Measurements from ENCODE around the gene CDKN2AIPNL. TPM values are rescaled to one million over a fixed set of nuclear protein-coding genes. Genes with fewer than 3 reads are reported as not detected.
"Not testable (repeated sequence)": the region's sequence is repeated elsewhere in the genome, so short reads cannot be mapped to it uniquely, and the experiment has no call there.

Gene CDKN2AIPNL
- total RNA-seq, 2 donors from 2014 or later, result 51.8 to 62.0 TPM

DNA sequence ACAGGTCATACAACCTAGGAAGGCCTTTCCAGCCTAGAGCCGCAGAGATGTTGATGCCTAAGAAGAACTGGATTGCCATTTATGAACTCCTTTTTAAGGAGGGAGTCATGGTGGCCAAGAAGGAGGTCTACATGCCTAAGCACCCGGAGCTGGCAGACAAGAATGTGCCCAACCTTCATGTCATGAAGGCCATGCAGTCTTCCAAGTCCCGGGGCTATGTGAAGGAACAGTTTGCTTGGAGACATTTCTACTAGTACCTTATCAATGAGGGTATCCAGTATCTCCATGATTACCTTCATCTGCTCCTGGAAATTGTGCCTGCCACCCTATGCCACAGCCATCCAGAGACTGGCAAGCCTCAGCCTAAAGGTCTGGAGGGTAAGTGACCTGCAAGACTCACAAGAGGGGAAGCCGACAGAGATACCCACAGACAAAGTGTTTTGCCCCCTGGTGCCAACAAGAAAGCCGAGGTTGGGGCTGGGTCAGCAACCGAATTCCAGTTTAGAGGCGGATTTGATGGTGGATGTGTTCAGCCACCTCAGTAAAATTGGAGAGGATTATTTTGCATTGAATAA, 11.2 kb upstream of the CDKN2AIPNL start:
- H3K4me1 ChIP-seq (ENCODE audit: control insufficient read depth, insufficient read depth, low read length), result no peaks in the 10 kb centered on the region
- H3K4me3 ChIP-seq (ENCODE audit: low read length), result no peak overlapping the region
- WGBS, 2 experiments (ENCODE audit: insufficient coverage in 1 of 2, insufficient read length in 1 of 2), result 85 to 96% methylated on average over 2 to 7 of the region's 7 CpGs
- TF ChIP-seq, protein P1, sequence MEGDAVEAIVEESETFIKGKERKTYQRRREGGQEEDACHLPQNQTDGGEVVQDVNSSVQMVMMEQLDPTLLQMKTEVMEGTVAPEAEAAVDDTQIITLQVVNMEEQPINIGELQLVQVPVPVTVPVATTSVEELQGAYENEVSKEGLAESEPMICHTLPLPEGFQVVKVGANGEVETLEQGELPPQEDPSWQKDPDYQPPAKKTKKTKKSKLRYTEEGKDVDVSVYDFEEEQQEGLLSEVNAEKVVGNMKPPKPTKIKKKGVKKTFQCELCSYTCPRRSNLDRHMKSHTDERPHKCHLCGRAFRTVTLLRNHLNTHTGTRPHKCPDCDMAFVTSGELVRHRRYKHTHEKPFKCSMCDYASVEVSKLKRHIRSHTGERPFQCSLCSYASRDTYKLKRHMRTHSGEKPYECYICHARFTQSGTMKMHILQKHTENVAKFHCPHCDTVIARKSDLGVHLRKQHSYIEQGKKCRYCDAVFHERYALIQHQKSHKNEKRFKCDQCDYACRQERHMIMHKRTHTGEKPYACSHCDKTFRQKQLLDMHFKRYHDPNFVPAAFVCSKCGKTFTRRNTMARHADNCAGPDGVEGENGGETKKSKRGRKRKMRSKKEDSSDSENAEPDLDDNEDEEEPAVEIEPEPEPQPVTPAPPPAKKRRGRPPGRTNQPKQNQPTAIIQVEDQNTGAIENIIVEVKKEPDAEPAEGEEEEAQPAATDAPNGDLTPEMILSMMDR (conservative IDR thresholded peaks at IDR 0.05), result no peak
- H3K36me3 ChIP-seq (ENCODE audit: control insufficient read depth, insufficient read depth, low read length), result no peaks in the 10 kb centered on the region
- Mint-ChIP-seq H3K36me3 (ENCODE audit: low read depth) (no peaks in the 10 kb centered on the region), H3K27ac (no peak overlapping the region), H3K4me1 (peaks cover 3% of the 10 kb centered on the region), H3K9me3 (peaks cover 6% of the 10 kb centered on the region), H3K27me3 (ENCODE audit: insufficient read depth) (no peaks in the 10 kb centered on the region), H3K4me3 (no peak overlapping the region)
- DNase-seq, result no peak
- H3K9ac ChIP-seq (ENCODE audit: extremely low read depth, low read length, poor library complexity, severe bottlenecking), result no peak overlapping the region
- no peaks in the 10 kb centered on the region for H3K27me3 ChIP-seq (ENCODE audit: control insufficient read depth, insufficient read depth, low read length, poor library complexity, severe bottlenecking)
- no peak overlapping the region for H3K27ac ChIP-seq (ENCODE audit: low read depth, low read length)
- H3K9me3 ChIP-seq (ENCODE audit: control insufficient read depth, low read length), result peaks cover 9% of the 10 kb centered on the region

DNA sequence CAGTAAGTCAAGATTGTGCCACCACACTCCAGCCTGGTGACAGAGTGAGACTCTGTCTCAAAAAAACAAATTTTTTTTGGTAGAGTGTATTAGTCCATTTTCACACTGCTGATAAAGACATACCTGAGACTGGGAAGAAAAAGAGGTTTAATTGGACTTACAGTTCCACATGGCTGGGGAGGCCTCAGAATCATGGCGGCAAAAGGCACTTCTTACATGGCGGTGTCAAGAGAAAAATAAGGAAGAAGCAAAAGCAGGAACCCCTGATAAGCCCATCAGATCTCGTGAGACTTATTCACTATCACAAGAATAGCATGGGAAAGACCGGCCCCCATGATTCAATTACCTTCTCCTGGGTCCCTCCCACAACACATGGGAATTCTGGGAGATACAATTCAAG, 9.4 kb upstream of the CDKN2AIPNL start:
- DNase-seq; H3K27me3 ChIP-seq (ENCODE audit: control insufficient read depth, insufficient read depth, low read length, poor library complexity, severe bottlenecking); H3K27me3 Mint-ChIP-seq (ENCODE audit: insufficient read depth); H3K4me1 ChIP-seq (ENCODE audit: control insufficient read depth, insufficient read depth, low read length); H3K9ac ChIP-seq (ENCODE audit: extremely low read depth, low read length, poor library complexity, severe bottlenecking); H3K27ac Mint-ChIP-seq; H3K9me3 Mint-ChIP-seq; H3K4me1 Mint-ChIP-seq; H3K36me3 ChIP-seq (ENCODE audit: control insufficient read depth, insufficient read depth, low read length); H3K27ac ChIP-seq (ENCODE audit: low read depth, low read length); H3K4me3 ChIP-seq (ENCODE audit: low read length); H3K9me3 ChIP-seq (ENCODE audit: control insufficient read depth, low read length); H3K36me3 Mint-ChIP-seq (ENCODE audit: low read depth); H3K4me3 Mint-ChIP-seq: not testable (repeated sequence)
- WGBS, 2 experiments (ENCODE audit: insufficient coverage in 1 of 2, insufficient read length in 1 of 2), result 87 to 100% methylated on average over 2 to 3 of the region's 4 CpGs

DNA sequence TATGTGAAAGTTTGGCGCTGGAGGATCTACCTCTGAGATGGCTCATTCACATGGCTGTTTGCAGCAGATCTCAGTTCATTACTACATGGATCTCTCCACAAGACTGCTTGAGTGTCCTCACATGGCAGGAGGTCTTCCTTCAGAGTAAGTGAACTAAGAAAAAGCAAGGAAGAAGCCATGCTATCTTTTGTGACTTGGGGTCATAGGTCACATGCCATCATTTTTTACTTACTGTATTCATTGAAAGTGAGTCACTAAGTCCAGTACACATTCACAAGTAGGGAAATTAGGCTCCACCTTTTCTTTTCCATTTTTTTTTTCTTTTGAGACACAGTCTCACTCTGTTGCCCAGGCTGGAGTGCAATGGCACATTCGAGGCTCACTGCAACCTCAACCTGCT, 8.7 kb upstream of the CDKN2AIPNL start:
- Histone ChIP-seq H3K9me3 (ENCODE audit: control insufficient read depth, low read length) (peaks cover 9% of the 10 kb centered on the region), H3K9ac (ENCODE audit: extremely low read depth, low read length, poor library complexity, severe bottlenecking) (no peak overlapping the region), H3K36me3 (ENCODE audit: control insufficient read depth, insufficient read depth, low read length) (no peaks in the 10 kb centered on the region), H3K4me1 (ENCODE audit: control insufficient read depth, insufficient read depth, low read length) (no peaks in the 10 kb centered on the region), H3K4me3 (ENCODE audit: low read length) (no peak overlapping the region), H3K27me3 (ENCODE audit: control insufficient read depth, insufficient read depth, low read length, poor library complexity, severe bottlenecking) (no peaks in the 10 kb centered on the region), H3K27ac (ENCODE audit: low read depth, low read length) (no peak overlapping the region)
- no peaks in the 10 kb centered on the region for H3K36me3 Mint-ChIP-seq (ENCODE audit: low read depth)
- DNase-seq, result no peak
- TF ChIP-seq, protein P1 (conservative IDR thresholded peaks at IDR 0.05), result no peak
- 90 to 100% methylated on average over 1 to 2 of the region's 2 CpGs for WGBS, 2 experiments (ENCODE audit: insufficient coverage in 1 of 2, insufficient read length in 1 of 2)
- H3K27ac Mint-ChIP-seq, result no peak overlapping the region
- H3K4me3 Mint-ChIP-seq, result no peak overlapping the region
- H3K27me3 Mint-ChIP-seq (ENCODE audit: insufficient read depth), result no peaks in the 10 kb centered on the region
- peaks cover 6% of the 10 kb centered on the region for H3K9me3 Mint-ChIP-seq
- peaks cover 3% of the 10 kb centered on the region for H3K4me1 Mint-ChIP-seq

DNA sequence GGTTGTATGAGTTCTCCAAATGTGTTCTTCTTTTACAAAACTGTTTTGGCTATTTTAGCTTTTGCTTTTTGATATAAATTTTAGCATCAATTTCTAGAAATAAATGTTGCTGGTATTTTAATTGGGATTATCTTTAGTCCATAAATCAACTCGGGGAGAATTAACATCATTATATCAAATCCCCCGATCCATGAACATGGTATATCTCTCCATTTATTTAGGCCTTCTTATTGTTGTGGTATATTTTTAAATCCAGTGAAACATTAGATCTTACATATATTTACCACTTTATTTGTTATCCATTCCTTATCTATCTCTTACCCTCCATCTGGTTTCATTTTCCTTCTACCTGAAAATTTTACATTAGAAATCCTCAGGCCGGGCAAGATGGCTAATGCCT, 7.3 kb upstream of the CDKN2AIPNL start:
- no peaks in the 10 kb centered on the region for H3K36me3 ChIP-seq (ENCODE audit: control insufficient read depth, insufficient read depth, low read length)
- no peak for DNase-seq
- Mint-ChIP-seq H3K4me1 (peaks cover 7% of the 10 kb centered on the region), H3K27me3 (ENCODE audit: insufficient read depth) (no peaks in the 10 kb centered on the region), H3K36me3 (ENCODE audit: low read depth) (no peaks in the 10 kb centered on the region), H3K27ac (no peak overlapping the region), H3K4me3 (no peak overlapping the region), H3K9me3 (peaks cover 6% of the 10 kb centered on the region)
- no peak overlapping the region for H3K27ac ChIP-seq (ENCODE audit: low read depth, low read length)
- H3K4me1 ChIP-seq (ENCODE audit: control insufficient read depth, insufficient read depth, low read length), result no peaks in the 10 kb centered on the region
- WGBS, 2 experiments (ENCODE audit: insufficient coverage in 1 of 2, insufficient read length in 1 of 2), result 93 to 100% methylated on average over 1 to 3 of the region's 3 CpGs
- peaks cover 9% of the 10 kb centered on the region for H3K9me3 ChIP-seq (ENCODE audit: control insufficient read depth, low read length)
- no peak overlapping the region for H3K9ac ChIP-seq (ENCODE audit: extremely low read depth, low read length, poor library complexity, severe bottlenecking)
- no peaks in the 10 kb centered on the region for H3K27me3 ChIP-seq (ENCODE audit: control insufficient read depth, insufficient read depth, low read length, poor library complexity, severe bottlenecking)
- TF ChIP-seq, protein P1 (conservative IDR thresholded peaks at IDR 0.05), result no peak
- H3K4me3 ChIP-seq (ENCODE audit: low read length), result no peak overlapping the region
